Measurements from ENCODE around the gene PES1.
"Not testable (repeated sequence)": the region's sequence is repeated elsewhere in the genome, so short reads cannot be mapped to it uniquely, and the experiment has no call there.

Gene PES1

DNA sequence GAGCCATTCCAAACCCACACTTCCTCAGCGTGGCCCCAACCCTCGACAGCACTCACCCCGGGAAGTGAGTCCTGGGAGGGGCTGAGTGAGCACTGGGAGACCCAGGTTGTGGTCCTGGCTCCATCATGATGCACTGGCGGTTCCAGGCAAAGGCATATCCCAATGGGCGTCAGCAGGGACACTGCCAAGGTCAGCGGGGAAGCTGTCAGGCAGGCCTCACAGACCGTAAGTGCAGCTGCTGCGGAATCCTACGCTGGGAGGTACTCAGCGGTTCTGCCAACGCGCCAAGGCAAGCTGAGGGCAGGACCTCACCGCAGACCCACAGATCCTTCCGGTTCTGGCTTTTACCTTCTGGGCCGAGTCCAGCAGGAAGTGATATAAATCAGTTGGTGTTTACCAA lies 15.9 kb downstream of the PES1 start:
- no peak for DNase-seq (ENCODE audit: low read depth in 2 of 2)

DNA sequence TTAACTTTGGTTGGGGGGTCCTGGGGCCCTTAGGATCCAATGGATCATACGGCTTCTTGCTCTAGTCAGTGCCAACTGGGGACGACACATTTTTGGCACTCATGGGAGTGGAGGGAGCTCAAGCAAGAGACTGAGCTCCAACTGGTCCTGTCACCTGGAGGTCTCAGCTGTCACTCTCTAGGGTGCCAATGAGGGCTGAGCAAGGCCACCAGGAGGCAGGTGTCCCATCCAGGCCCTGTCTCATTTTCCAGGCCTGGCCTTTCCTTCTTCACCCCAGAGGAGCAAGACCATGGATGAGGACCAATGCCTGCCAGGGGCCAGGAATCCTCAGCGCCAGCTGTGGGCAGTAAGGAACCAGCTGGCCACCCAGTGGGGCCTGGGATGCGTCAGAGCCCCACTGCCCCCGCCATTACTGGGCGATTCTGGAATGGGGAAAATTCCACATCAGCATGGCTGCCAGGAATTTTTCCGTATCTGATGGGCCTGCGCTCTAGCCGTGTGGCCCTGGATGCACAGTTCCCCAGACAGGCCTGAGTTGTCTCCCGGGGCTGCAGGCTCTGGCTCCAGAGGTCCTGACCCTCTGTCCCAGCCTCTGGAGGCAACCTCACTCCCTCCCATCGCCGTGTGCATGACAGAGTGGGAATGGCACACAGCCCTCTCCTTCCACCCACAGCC lies 16.6 kb downstream of the PES1 start:
- no peak for DNase-seq (ENCODE audit: low read depth in 2 of 2)

- DNase-seq (ENCODE audit: low read depth in 2 of 2), result no peak
These were observed 17.4 kb downstream of the PES1 start, which contains the start of gene GAL3ST1 for GRCh38 chr22:30574095-30574981. GAL3ST1 (minus strand) TSS chr22:30574665; CDS start chr22:30557392, 17,273 bp downstream.

GRCh38 chr22:30573594-30574094 lies 18.1 kb downstream of the PES1 start:
- no peak for DNase-seq (ENCODE audit: low read depth in 2 of 2)

GRCh38 chr22:30572840-30573593 lies 18.7 kb downstream of the PES1 start:
- no peak for DNase-seq (ENCODE audit: low read depth in 2 of 2)

GRCh38 chr22:30572210-30572609 lies 19.5 kb downstream of the PES1 start:
- no peak for DNase-seq (ENCODE audit: low read depth in 2 of 2)

- no peak for DNase-seq (ENCODE audit: low read depth in 2 of 2)
These were observed 22.0 kb downstream of the PES1 start for GRCh38 chr22:30569674-30570202.

DNA sequence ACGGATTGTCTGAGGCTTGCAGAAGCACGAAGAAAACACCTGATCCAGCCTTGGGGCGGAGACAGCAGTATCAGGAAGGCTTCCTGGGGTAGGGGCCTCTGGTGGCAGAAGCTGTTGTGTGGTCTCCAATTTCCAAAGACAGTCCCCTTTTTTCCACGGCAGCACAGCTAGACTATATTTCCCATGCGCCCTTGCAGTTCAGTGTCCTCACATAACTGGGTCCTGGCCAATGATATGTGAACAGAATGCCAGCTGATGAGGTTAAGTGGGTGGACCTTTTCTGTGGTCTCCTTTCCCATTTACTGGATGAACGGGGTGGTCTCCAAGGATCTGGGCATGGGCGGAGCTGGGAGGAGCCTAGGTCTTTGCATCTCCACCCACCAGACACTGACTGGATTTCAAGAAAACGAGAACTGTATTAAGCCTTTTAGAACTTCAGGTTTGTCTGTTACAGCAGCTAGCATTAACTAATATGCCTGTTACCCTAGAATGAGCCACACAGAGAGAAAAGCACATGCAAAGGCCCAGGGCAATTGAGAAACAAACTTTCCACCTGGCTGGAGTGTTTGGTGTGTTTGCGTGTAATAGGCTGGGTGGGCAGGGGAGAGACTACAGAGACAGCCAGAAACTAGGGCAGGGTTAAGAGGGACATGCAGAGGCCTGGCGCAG lies 23.4 kb downstream of the PES1 start:
- no peak for DNase-seq (ENCODE audit: low read depth in 2 of 2)

DNA sequence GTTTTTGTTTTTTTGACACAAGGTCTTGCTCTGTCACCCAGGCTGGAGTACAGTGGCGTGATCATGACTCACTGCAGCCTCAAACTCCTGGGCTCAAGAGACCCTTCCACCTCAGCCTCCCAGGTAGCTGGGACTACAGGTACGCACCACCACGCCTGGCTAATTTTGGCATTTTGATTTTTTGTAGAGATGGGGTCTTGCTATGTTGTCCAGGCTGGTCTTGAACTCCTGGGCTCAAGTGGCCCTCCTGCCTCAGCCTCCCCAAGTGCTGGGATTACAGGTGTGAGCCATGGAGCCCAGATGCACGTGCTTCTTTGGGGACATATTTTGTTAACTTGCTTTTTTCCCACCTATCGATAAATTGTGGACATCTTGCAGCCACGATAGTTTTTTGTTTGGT lies 24.4 kb downstream of the PES1 start:
- DNase-seq (ENCODE audit: low read depth in 2 of 2), result not testable (repeated sequence)

GRCh38 chr22:30566125-30566524 lies 25.6 kb downstream of the PES1 start:
- DNase-seq (ENCODE audit: low read depth in 2 of 2), result no peak

GRCh38 chr22:30565341-30565740 lies 26.4 kb downstream of the PES1 start:
- no peak for DNase-seq (ENCODE audit: low read depth in 2 of 2)

- no peak for DNase-seq (ENCODE audit: low read depth in 2 of 2)
These were observed 27.0 kb downstream of the PES1 start for GRCh38 chr22:30564761-30565119.

GRCh38 chr22:30564045-30564760 lies 27.5 kb downstream of the PES1 start:
- DNase-seq (ENCODE audit: low read depth in 2 of 2), result no peak

GRCh38 chr22:30562366-30562765 lies 29.3 kb downstream of the PES1 start:
- DNase-seq (ENCODE audit: low read depth in 2 of 2), result no peak

GRCh38 chr22:30561402-30562189 lies 30.1 kb downstream of the PES1 start:
- no peak for DNase-seq (ENCODE audit: low read depth in 2 of 2)

DNA sequence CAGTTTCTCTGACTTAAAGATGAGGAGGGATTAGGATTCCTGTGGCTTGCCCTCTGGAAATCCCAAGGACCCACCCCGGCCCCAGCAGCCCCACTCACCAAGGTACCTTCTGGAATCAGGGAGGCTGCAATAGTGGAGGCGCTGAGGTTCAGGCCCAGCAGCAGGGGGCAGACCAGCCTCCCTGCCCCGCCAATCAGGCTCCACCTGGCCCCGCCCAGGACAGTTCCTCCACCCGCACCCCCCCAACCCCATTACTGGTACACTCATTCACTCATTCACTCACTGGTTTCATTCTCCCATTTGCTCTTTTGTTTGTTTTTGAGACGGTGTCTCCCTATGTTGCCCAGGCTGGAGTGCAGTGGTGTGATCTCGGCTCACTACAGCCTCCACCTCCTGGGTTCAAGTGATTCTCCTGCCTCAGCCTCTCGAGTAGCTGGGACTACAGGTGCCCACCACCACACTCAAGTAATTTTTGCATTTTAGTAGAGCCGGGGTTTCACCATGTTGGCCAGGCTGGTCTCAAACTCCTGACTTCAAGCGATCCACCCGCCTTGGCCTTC lies 31.0 kb downstream of the PES1 start:
- DNase-seq (ENCODE audit: low read depth in 2 of 2), result not testable (repeated sequence)

- no peak for DNase-seq (ENCODE audit: low read depth in 2 of 2)
These were observed 31.8 kb downstream of the PES1 start for GRCh38 chr22:30559889-30560288.

GRCh38 chr22:30557243-30557642 lies 34.5 kb downstream of the PES1 start:
- no peak for DNase-seq (ENCODE audit: low read depth in 2 of 2)

GRCh38 chr22:30556388-30556787 lies 35.3 kb downstream of the PES1 start:
- no peak for DNase-seq (ENCODE audit: low read depth in 2 of 2)

All from fibroblast of skin of left quadriceps (primary cell).